ENCODE data around the gene CHMP1A.

Gene CHMP1A

DNA sequence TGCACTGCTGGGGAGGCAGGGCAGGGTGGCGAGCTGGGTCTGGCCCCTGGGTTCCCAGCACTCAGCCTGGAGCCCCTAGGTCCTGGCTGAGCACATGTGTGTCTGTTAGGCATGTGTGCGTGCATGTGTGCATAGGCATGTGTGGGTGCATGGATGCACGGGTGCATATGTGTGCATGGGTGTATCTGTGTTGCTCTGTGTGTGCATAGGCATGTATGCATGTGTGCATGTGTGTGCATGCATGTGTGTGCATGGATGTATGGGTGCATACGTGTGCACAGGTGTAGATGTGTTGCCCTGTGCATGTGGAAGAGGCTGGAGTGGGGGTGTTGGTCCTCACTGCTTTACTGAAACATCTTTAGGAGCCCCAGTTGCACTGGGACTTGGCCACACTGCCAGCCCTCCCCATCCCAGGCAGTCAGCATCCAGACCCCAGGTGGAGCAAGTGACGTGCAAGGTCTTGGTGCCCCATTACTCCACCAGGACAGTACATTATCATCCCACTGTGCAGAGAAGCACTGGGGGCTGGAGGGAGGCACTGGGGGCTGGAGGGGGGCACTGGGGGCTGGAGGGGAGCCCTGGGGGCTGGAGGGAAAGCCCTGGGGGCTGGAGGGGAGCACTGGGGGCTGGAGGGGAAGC lies 54.4 kb downstream of the CHMP1A start:
- DNase-seq, result no peak

DNA sequence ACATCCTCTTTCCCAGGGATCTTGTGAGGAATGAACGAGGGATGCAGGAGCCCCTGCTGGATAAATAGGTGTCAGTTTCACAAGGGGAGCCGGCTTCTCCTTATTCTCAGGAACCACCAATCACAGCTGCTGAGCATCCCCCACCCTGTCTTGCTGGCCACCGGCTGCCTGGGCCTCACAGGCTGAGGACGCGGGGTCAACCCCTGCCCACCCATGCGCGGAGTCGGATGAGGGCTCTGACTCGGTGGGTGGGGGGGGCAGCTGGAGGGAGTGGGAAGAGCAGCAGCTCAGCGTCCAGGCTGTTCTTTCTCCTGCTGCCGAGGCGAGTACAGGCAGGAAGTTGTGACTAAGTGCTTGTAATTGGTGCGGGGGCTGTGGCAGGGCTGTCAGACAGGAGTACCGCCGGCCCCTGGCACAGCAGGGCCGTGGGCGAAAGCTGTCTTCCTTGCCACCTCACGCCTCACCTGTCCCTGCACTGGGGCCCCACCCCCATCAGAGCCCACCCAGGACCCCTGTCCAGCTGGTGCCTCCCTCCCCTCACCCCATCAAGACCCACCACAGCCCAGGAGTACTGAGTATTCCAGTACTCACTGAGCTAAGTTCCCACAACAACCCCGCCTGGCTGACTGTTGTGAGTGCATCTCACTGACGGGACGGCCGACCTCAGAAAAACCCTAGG lies 55.1 kb downstream of the CHMP1A start:
- DNase-seq, result peak; percentile 80

DNA sequence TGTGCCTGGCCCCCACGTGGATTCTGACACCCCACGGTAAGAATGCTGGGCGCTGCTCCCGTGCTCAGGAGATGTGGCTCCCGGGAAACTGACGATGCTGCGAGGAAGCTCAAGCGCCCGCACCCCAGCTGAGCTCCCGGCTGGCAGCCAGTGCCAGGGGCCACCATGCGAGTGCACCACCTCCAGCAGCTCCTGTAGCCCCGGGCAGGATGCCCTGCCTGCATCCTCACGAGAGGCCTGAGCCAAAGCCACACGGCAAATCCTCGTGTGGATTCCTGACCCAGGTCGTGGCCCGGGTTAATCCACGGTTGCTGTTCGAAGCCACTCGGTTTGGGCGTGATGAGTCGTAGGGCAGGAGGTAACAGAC lies 55.6 kb downstream of the CHMP1A start:
- DNase-seq, result no peak

DNA sequence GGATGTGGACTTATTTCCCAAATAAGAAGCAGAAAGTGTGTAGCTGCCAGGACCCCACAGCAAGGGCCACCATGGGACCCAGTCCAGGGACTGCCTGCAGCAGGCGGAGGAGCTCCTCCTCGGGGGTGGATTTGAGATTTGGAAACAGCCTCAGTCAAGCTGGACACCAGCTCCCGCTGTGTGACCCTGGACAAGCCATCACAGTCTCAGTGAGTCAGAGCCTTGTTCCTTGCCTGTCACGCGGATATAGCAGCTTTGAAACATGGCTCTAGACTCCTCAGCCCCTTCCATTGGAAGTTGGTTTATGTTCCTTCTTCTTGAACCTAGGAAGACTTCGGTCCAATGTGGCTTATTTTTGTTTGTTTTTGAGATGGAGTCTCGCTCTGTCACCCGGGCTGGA lies 56.6 kb downstream of the CHMP1A start:
- DNase-seq, result no peak

DNA sequence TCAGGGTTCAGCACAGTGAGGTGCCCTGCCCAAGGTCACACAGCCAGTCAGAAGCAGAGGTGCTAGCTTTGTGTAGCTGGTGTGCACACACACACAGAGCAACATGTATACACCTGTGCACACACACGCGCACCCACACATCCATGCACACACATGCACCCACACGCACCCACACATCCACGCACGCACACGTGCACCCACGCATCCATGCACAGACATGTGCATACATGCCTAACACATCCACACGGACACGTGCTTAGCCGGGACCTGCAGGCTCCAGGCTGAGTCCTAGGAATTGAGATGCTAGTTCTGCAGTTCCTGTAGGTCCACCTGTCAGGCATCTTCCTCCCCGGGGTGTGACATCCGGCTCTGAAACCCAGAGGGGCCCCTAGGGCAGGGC lies 57.1 kb downstream of the CHMP1A start:
- no peak for DNase-seq

DNA sequence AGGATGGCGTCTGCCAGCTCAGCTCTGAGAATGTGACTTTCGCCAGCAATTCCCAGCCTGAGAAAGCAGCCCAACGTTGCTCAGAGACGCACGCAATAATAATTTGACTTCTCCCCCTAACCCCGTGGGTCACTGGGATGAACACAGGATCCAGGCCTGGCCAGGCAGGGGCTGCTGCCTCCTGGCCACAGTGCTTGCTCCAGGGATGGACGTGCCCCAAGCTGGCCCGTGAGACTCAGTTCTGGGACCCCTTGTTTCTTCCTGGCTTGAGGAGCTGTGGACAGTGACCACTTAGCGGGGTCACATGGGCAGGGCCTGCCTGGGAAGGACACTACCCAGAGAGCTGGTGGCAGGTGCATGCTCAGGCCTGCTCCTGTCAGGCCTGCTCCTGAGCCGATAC lies 57.6 kb downstream of the CHMP1A start:
- no peak for DNase-seq

DNA sequence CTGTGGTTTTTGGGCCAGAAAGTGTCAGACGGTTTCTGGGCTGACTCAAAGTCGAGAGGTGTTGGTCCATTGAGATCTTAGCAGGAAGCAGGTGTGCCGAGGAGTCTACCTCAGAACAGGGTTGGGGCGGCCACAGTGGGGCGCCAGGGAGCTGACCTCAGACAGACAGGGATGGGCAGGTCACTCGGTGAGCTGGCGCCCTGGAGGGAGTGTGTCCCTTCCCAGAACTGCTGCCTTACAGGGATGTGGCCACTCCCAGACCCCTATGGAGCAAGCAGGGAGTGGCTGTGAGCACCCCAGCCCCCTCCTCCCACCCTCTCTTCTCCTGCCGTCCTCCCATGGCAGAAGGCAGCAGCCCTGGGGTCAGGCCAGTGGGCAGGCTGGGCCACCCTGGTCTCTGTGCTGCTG lies 58.1 kb downstream of the CHMP1A start:
- no peak for DNase-seq

DNA sequence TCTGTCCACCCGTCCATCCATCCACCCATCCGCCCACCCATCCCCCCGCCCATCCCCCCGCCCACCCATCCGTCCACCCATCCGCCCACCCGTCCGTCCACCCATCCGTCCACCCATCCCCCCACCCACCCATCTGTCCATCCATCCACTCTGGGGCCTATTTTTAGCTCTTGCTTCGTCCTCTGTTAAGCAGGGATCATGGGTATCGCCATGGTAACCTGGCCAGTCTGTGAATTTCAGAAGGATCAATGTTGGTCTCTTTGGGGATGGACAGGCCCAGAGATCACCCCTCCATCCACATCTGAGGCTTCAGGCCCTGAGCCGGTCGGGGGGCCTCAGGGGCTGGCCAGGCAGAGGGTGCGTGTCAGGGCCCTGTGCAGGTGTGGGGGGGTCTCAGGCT lies 59.3 kb downstream of the CHMP1A start:
- no peak for DNase-seq

DNA sequence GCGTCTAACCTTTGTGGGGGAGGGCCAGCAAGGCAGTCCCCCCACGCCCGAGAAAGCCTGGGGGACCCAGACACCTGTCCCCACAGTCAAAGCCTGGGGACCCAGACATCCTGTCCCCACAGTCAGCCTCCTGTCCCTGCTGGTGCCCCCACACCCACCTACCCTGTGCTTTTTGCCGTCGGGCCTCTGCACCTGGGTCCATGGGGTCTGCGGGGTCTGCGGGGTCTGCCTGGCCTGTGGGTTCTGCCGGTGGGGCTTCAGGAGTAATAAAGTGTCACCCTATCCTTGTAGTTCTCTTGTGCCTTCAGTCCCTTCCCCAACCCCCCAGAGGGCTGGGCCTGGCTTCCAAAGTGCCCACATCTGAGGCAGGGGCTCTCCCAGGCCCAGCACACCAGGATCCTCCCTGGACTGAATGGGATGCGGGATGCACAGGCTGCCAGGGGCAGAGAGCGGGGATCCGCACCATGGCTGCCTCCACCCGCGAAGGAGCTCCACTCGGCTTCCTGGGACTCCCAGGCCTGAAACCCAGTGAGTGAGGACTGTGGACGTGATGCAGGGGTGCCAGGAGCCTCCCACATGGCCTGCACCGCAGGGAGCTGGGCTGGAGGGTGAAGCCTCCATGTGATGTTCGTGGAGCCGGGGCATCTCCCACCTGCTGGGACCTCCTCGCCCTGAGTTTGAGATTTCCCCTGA lies 60.4 kb downstream of the CHMP1A start:
- no peak for DNase-seq

DNA sequence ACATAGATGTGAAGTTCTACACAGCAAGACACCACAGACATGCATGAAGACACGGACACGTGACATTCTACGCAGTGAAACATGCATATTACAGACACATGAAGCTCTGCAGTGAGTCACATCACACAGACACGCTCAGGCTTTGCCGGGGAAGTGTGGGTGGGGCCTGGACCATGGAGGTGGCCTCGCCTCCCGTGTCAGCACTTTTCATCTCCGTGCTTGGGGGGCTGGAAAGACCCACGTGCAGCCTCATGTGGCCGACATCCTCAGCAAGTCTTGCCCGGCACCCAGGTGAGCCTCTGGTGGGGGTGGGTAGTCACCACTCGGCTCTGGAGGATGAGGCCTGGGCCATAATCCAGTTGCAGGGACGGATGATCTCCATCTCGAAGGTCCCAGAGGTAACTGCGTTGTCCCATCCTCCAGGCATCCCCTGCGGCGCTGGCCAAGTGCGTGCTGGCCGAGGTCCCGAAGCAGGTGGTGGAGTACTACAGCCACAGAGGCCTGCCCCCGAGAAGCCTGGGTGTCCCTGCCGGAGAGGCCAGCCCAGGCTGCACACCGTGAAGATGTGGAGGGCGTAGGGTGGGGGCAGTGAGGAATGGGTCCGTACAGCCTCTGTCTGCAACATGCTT lies 61.3 kb downstream of the CHMP1A start:
- DNase-seq, result no peak

DNA sequence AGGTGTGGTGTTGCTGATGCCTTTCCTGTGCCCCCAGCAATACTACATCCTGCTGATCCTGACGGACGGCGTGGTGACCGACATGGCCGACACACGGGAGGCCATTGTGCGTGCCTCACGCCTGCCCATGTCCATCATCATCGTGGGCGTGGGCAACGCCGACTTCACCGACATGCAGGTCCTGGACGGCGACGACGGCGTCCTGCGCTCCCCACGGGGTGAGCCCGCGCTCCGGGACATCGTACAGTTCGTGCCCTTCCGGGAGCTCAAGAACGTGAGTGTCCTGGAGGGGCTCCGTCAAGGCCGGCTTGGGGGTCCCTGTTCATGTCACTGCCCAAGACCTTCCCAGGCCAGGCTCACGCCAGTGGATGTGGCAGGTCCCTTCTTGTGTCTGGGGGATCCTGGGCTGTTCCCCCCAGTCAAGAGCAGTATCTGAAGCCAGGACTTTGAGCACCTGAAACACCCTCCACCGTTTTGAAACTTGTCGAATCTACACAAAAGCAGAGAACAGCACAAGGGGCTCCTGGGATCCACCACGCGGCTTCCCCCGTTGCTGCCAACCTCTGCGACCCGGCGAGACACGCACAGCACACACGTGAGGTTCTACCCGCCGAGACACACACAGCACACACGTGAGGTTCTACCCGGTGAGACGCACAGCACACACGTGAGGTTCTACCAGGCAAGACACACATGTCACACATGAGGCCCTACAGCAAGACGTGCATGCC lies 62.0 kb downstream of the CHMP1A start:
- no peak for DNase-seq
